Trophoblast cell (in vitro differentiated cells and primary cell): ENCODE results near the gene IL16.

Experiments used
- DNase-seq, 2 donors: peaks; one replicate each; pipeline ENCODE4 v3.0.0-alpha.2; 2016
- H2AFZ ChIP-seq: 2 replicates; pipeline ENCODE4 v1.6.1; 2013; ENCODE audit warnings: low read length, moderate library complexity, mild to moderate bottlenecking; ENCODE audit not compliant: insufficient read depth, poor library complexity
- H2AK5ac ChIP-seq: 2 replicates; pipeline ENCODE4 v1.6.1; 2013; ENCODE audit warnings: mild to moderate bottlenecking, low read length
- H2BK120ac ChIP-seq: 2 replicates; pipeline ENCODE4 v1.6.1; 2013; ENCODE audit warnings: low read length, mild to moderate bottlenecking, moderate library complexity; ENCODE audit not compliant: insufficient read depth, poor library complexity
- H2BK12ac ChIP-seq: 2 replicates; pipeline ENCODE4 v1.6.1; 2013; ENCODE audit warnings: mild to moderate bottlenecking, low read length, moderate library complexity
- H2BK5ac ChIP-seq: 2 replicates; pipeline ENCODE4 v1.6.1; 2013; ENCODE audit warnings: low read length, low read depth, moderate library complexity, mild to moderate bottlenecking; ENCODE audit not compliant: poor library complexity
- H3K14ac ChIP-seq: 2 replicates; pipeline ENCODE4 v1.6.1; 2013; ENCODE audit warnings: mild to moderate bottlenecking, low read length
- H3K18ac ChIP-seq: 2 replicates; pipeline ENCODE4 v1.6.1; 2013; ENCODE audit warnings: mild to moderate bottlenecking, low read length
- H3K23ac ChIP-seq: 2 replicates; pipeline ENCODE4 v1.6.1; 2013; ENCODE audit warnings: low read length
- H3K27ac ChIP-seq: 2 replicates; pipeline ENCODE4 v1.5.1; 2013; ENCODE audit warnings: low read depth, mild to moderate bottlenecking, inconsistent platforms, low read length, moderate library complexity
- H3K27me3 ChIP-seq: 2 replicates; pipeline ENCODE4 v1.6.1; 2013; ENCODE audit warnings: inconsistent platforms, mild to moderate bottlenecking, low read length, moderate library complexity; ENCODE audit not compliant: insufficient read depth
- H3K36me3 ChIP-seq, 2 experiments: 1 replicate in 1 of 2; 2 replicates in 1 of 2; pipeline ENCODE4 v1.6.1; 2013; ENCODE audit warnings: low read length in 2 of 2, mild to moderate bottlenecking in 2 of 2, moderate library complexity in 1 of 2; ENCODE audit not compliant: insufficient read depth in 2 of 2, control insufficient read depth in 1 of 2
- H3K4ac ChIP-seq: 2 replicates; pipeline ENCODE4 v1.6.1; 2013; ENCODE audit warnings: low read depth, mild to moderate bottlenecking, low read length, moderate library complexity
- H3K4me1 ChIP-seq, 2 experiments: 1 replicate in 1 of 2; 2 replicates in 1 of 2; pipeline ENCODE4 v1.6.1; 2013; ENCODE audit warnings: low read length in 2 of 2, mild to moderate bottlenecking in 2 of 2, moderate library complexity in 1 of 2; ENCODE audit not compliant: insufficient read depth in 2 of 2, control insufficient read depth in 1 of 2
- H3K4me2 ChIP-seq: 2 replicates; pipeline ENCODE4 v1.6.1; 2013; ENCODE audit warnings: inconsistent platforms, mild to moderate bottlenecking, low read length, moderate library complexity
- H3K4me3 ChIP-seq: 2 replicates; pipeline ENCODE4 v1.5.1; 2013; ENCODE audit warnings: mild to moderate bottlenecking, low read depth, low read length, inconsistent platforms
- H3K79me1 ChIP-seq: one replicate; pipeline ENCODE4 v1.6.1; 2013; ENCODE audit warnings: low read length
- H3K79me2 ChIP-seq: 2 replicates; pipeline ENCODE4 v1.6.1; 2013; ENCODE audit warnings: low read length, mild to moderate bottlenecking; ENCODE audit not compliant: control insufficient read depth, insufficient read depth, poor library complexity
- H3K9ac ChIP-seq: 2 replicates; pipeline ENCODE4 v1.6.1; 2013; ENCODE audit warnings: mild to moderate bottlenecking, low read length
- H3K9me3 ChIP-seq: 2 replicates; pipeline ENCODE4 v1.6.1; 2013; ENCODE audit warnings: low read depth, mild to moderate bottlenecking, control low read depth, inconsistent platforms, low read length; ENCODE audit not compliant: insufficient read depth
- H4K12ac ChIP-seq: 2 replicates; pipeline ENCODE4 v1.6.1; 2013; ENCODE audit warnings: low read depth, mild to moderate bottlenecking, low read length, moderate library complexity
- H4K8ac ChIP-seq: 2 replicates; pipeline ENCODE4 v1.6.1; 2013; ENCODE audit warnings: low read depth, mild to moderate bottlenecking, low read length, moderate library complexity
- H4K91ac ChIP-seq: one replicate; pipeline ENCODE4 v1.6.1; 2013; ENCODE audit warnings: low read depth, mild to moderate bottlenecking, low read length, moderate library complexity
- WGBS: extraction: QIAGEN DNeasy Blood & Tissue Kit; methylation state at CpG from one replicate; pipeline ENCODE4 v1.1.7; 2013; ENCODE audit warnings: missing lambda C conversion rate; ENCODE audit not compliant: insufficient read length, insufficient coverage; ENCODE audit errors: extremely low coverage; 5-methylcytosine and 5-hydroxymethylcytosine counted together

Gene IL16

DNA sequence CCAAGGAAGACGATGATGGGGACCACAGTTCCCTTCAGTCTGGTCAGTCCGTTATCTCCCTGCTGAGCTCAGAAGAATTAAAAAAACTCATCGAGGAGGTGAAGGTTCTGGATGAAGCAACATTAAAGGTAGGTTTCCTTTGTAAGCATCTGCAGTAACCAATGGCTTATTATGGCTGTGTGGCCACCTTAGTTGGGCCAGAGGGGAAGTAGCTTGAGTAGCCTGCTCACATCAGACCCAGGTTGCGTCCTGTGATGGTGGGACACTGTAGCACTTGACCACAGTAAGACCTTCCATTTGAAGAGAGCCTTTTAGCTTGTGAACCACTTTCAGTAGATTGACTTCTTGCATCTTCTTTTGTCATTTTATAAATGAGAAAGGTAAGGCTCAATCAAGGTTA, 104.7 kb downstream of the IL16 start:
- Histone ChIP-seq H3K9ac (no peak overlapping the region), H2AK5ac (no peak overlapping the region), H2AFZ (no peak overlapping the region), H3K4me1 (peaks cover 5 to 8% of the 10 kb centered on the region in 2 experiments), H3K9me3 (no peaks in the 10 kb centered on the region), H3K4me3 (no peak overlapping the region), H4K8ac (no peak overlapping the region), H3K14ac (no peak overlapping the region), H3K36me3 (no peaks in the 10 kb centered on the region), H2BK5ac (no peak overlapping the region), H3K18ac (no peak overlapping the region), H3K79me2 (no peaks in the 10 kb centered on the region), H4K12ac (no peak overlapping the region), H3K79me1 (no peaks in the 10 kb centered on the region), H2BK12ac (no peak overlapping the region), H3K27me3 (no peaks in the 10 kb centered on the region), H4K91ac (no peak overlapping the region), H3K27ac (no peak overlapping the region), H3K4me2 (no peak overlapping the region), H2BK120ac (no peak overlapping the region), H3K23ac (no peak overlapping the region), H3K4ac (no peak overlapping the region)
- WGBS = no CpG with 5 or more reads among the region's 4 CpGs
- no peak for DNase-seq

GRCh38 chr15:81301815-81302399, 105.2 kb downstream of the IL16 start:
- DNase-seq = peak; percentile 13 to 21
- Histone ChIP-seq H2AK5ac (no peak overlapping the region), H3K36me3 (no peaks in the 10 kb centered on the region), H3K23ac (no peak overlapping the region), H3K27me3 (no peaks in the 10 kb centered on the region), H2BK12ac (no peak overlapping the region), H3K79me1 (no peaks in the 10 kb centered on the region), H3K4me1 (peaks cover 5 to 8% of the 10 kb centered on the region in 2 experiments), H3K9me3 (no peaks in the 10 kb centered on the region), H3K14ac (no peak overlapping the region), H3K18ac (no peak overlapping the region), H4K8ac (no peak overlapping the region), H2AFZ (no peak overlapping the region), H4K91ac (no peak overlapping the region), H3K4ac (no peak overlapping the region), H4K12ac (no peak overlapping the region), H2BK120ac (no peak overlapping the region), H3K9ac (no peak overlapping the region), H3K4me3 (no peak overlapping the region), H3K79me2 (no peaks in the 10 kb centered on the region), H3K27ac (no peak overlapping the region), H2BK5ac (no peak overlapping the region), H3K4me2 (no peak overlapping the region)
- WGBS = no CpG with 5 or more reads among the region's 5 CpGs

GRCh38 chr15:81302701-81303109, 106.0 kb downstream of the IL16 start:
- Histone ChIP-seq H2AFZ (no peak overlapping the region), H3K4me1 (peaks cover 5 to 8% of the 10 kb centered on the region in 2 experiments), H3K18ac (no peak overlapping the region), H3K27ac (no peak overlapping the region), H3K9ac (no peak overlapping the region), H4K8ac (no peak overlapping the region), H2BK120ac (no peak overlapping the region), H3K79me1 (no peaks in the 10 kb centered on the region), H2AK5ac (no peak overlapping the region), H3K4me3 (no peak overlapping the region), H4K91ac (no peak overlapping the region), H3K4me2 (no peak overlapping the region), H2BK12ac (no peak overlapping the region), H3K23ac (no peak overlapping the region), H3K79me2 (no peaks in the 10 kb centered on the region), H3K14ac (no peak overlapping the region), H3K27me3 (no peaks in the 10 kb centered on the region), H3K4ac (no peak overlapping the region), H3K9me3 (no peaks in the 10 kb centered on the region), H2BK5ac (no peak overlapping the region), H4K12ac (no peak overlapping the region), H3K36me3 (no peaks in the 10 kb centered on the region)
- DNase-seq = no peak
- WGBS = no CpG with 5 or more reads among the region's 6 CpGs

GRCh38 chr15:81303244-81304225, 106.9 kb downstream of the IL16 start:
- H3K9me3 ChIP-seq = no peaks in the 10 kb centered on the region
- no peak overlapping the region for H3K18ac ChIP-seq
- no peak overlapping the region for H2BK120ac ChIP-seq
- peak overlapping the region; percentile 8 for H3K27ac ChIP-seq
- no peak overlapping the region for H3K4me2 ChIP-seq
- H2BK5ac ChIP-seq = no peak overlapping the region
- peaks cover 5 to 8% of the 10 kb centered on the region in 2 experiments for H3K4me1 ChIP-seq
- H4K8ac ChIP-seq = no peak overlapping the region
- H4K91ac ChIP-seq = no peak overlapping the region
- H4K12ac ChIP-seq = no peak overlapping the region
- H3K36me3 ChIP-seq = no peaks in the 10 kb centered on the region
- no peak overlapping the region for H3K4me3 ChIP-seq
- WGBS = no CpG with 5 or more reads among the region's 9 CpGs
- peak; percentile 57 to 76 for DNase-seq
- no peak overlapping the region for H3K4ac ChIP-seq
- no peak overlapping the region for H2AK5ac ChIP-seq
- no peak overlapping the region for H3K23ac ChIP-seq
- no peak overlapping the region for H3K14ac ChIP-seq
- no peak overlapping the region for H2BK12ac ChIP-seq
- no peak overlapping the region for H3K9ac ChIP-seq
- H3K27me3 ChIP-seq = no peaks in the 10 kb centered on the region
- no peaks in the 10 kb centered on the region for H3K79me1 ChIP-seq
- no peak overlapping the region for H2AFZ ChIP-seq
- no peaks in the 10 kb centered on the region for H3K79me2 ChIP-seq
